Right lobe of liver (tissue), 4 donors: ENCODE measurements around the gene CNPPD1.

Experiments used
- CTCF ChIP-seq, 4 donors: fragments of 200-600 bp in 3 of 4; fragments of 450-650 bp in 1 of 4; IDR thresholded peaks; one replicate each; pipeline versions ENCODE4 v1.5.1 to v1.8.0; 2016 to 2022; ENCODE audit warnings: antibody characterized with exemption in 4 of 4, mild to moderate bottlenecking in 2 of 4
- POLR2A ChIP-seq: fragments of 450-650 bp; IDR thresholded peaks from one replicate; pipeline ENCODE4 v1.6.1; 2017; ENCODE audit warnings: antibody characterized with exemption, mild to moderate bottlenecking
- donor health status: DM: no; HTN: no; CAD: no.
- donor health status: DM: no; HTN: no; CAD: no.
- donor health status: DM: no; HTN: yes; CAD: no.

- TF ChIP-seq POLR2A (no peak), CTCF (IDR thresholded peaks at IDR 0.05) (no peak)
Measured at GRCh38 chr2:219199470-219200211, 22.9 kb upstream of the CNPPD1 start.
